Ovary (tissue), 9 donors: Measurements from ENCODE around the gene SLC29A1. TPM values are rescaled to one million over a fixed set of nuclear protein-coding genes. Genes with fewer than 3 reads are reported as not detected.
"Not testable (repeated sequence)": the region's sequence is repeated elsewhere in the genome, so short reads cannot be mapped to it uniquely, and the experiment has no call there.

Experiments used
- DNase-seq, 5 donors: peaks; one replicate each; pipeline ENCODE4 v3.0.0-alpha.2; 2019 to 2020
- H3K27ac ChIP-seq, 2 donors: fragments of 200-600 bp; one replicate each; pipeline versions ENCODE4 v1.5.1 to v1.8.0; 2019 to 2022
- H3K27me3 ChIP-seq: fragments of 200-600 bp; one replicate; pipeline ENCODE4 v1.8.0; 2022
- H3K36me3 ChIP-seq: fragments of 200-600 bp; sonication (generic); one replicate; pipeline ENCODE4 v1.5.1; 2019
- H3K4me1 ChIP-seq: one replicate; pipeline ENCODE4 v1.8.1; 2013; ENCODE audit warnings: mild to moderate bottlenecking, moderate library complexity; ENCODE audit not compliant: insufficient read depth
- H3K4me3 ChIP-seq: fragments of 200-600 bp; sonication (generic); one replicate; pipeline ENCODE4 v1.5.1; 2017
- H3K9me3 ChIP-seq, 2 donors: fragments of 200-600 bp in 1 of 2; sonication (generic) in 1 of 2; one replicate each; pipeline versions ENCODE4 v1.5.1 to v1.8.1; 2013 to 2019; ENCODE audit warnings: mild to moderate bottlenecking in 1 of 2, moderate library complexity in 1 of 2
- EP300 ChIP-seq: sonication (generic); formaldehyde crosslinking; IDR thresholded peaks from one replicate; pipeline ENCODE4 v1.6.1; 2017; ENCODE audit warnings: antibody characterized with exemption
- POLR2A ChIP-seq: fragments of 450-650 bp; IDR thresholded peaks from one replicate; pipeline ENCODE4 v1.6.1; 2017; ENCODE audit warnings: antibody characterized with exemption, mild to moderate bottlenecking, moderate library complexity
- WGBS, 3 donors: extraction: QIAGEN DNeasy Blood & Tissue Kit in 1 of 3; methylation state at CpG; one replicate each; pipeline versions ENCODE4 v1.1.5 to v1.1.7; 2013 to 2017; 5-methylcytosine and 5-hydroxymethylcytosine counted together
- intact Hi-C, 4 donors: fragments of 100-400 bp; cut with DNase I; formaldehyde crosslinking; loops; one replicate each; pipeline versions ENCODE4 v1.11.0 to v1.15.1; 2022 to 2023
- polyA plus RNA-seq, 2 donors: library from polyadenylated mRNA; stranded (reverse); fragments of 200-250 nt in 1 of 2; fragments of 350-450 nt in 1 of 2; fragmentation: Illumina TruSeq in 1 of 2; extraction: RNeasy Lipid Tissue Mini Kit (QIAGEN cat#74804) in 1 of 2; gene quantifications; one replicate each; pipeline ENCODE4 v1.2.3, GENCODE V29; 2013 to 2014
- total RNA-seq, 7 donors: library from RNA; depleted of rRNA in 2 of 7; stranded (reverse); fragments of >200 nt in 2 of 7; fragmentation: NEBNext Ultra II Directional in 3 of 7; extraction: Animal tissue kit (Norgen Biotek cat#: 25700) in 3 of 7; gene quantifications; one replicate each; pipeline versions ENCODE4 v1.1.0 to v1.2.4, GENCODE V29; 2016 to 2023
- TF ChIP-seq, protein P1 (sequence below), 3 donors: fragments of 450-650 bp in 2 of 3; fragments of 200-600 bp in 1 of 3; IDR thresholded peaks; one replicate each; pipeline versions ENCODE4 v1.5.1 to v1.8.0; 2016 to 2022; ENCODE audit warnings: antibody characterized with exemption in 3 of 3, mild to moderate bottlenecking in 1 of 3
- donor health status: DM: no; HTN: no; CAD: no; lungs with moderate emphysema.
- donor health status: DM: no; HTN: no; CAD: no.
- donor health status: Bipolar disorder and iron deficiency.
- donor health status: DM: yes; HTN: yes; CAD: no.
- donor health status: DM: no; HTN: no; CAD: no.
- donor health status: DM: yes; HTN: yes; CAD: no.

SLC29A1 gene
- total and polyA plus RNA-seq, 9 donors = 11.2 to 54.0 (median 30.2) TPM

- no peak overlapping the region for H3K27ac ChIP-seq
- no peaks in the 10 kb centered on the region for H3K4me1 ChIP-seq
- no peaks in the 10 kb centered on the region for H3K9me3 ChIP-seq
- no peaks in the 10 kb centered on the region for H3K27me3 ChIP-seq
- WGBS, 3 donors = 7 to 12% (median 9%) methylated on average over 2 of the region's 2 CpGs
- no peaks in the 10 kb centered on the region for H3K36me3 ChIP-seq
- DNase-seq = no peak
- TF ChIP-seq, protein P1, sequence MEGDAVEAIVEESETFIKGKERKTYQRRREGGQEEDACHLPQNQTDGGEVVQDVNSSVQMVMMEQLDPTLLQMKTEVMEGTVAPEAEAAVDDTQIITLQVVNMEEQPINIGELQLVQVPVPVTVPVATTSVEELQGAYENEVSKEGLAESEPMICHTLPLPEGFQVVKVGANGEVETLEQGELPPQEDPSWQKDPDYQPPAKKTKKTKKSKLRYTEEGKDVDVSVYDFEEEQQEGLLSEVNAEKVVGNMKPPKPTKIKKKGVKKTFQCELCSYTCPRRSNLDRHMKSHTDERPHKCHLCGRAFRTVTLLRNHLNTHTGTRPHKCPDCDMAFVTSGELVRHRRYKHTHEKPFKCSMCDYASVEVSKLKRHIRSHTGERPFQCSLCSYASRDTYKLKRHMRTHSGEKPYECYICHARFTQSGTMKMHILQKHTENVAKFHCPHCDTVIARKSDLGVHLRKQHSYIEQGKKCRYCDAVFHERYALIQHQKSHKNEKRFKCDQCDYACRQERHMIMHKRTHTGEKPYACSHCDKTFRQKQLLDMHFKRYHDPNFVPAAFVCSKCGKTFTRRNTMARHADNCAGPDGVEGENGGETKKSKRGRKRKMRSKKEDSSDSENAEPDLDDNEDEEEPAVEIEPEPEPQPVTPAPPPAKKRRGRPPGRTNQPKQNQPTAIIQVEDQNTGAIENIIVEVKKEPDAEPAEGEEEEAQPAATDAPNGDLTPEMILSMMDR (IDR thresholded peaks at IDR 0.05) = no peak
- TF ChIP-seq EP300 = no peak
- TF ChIP-seq POLR2A = no peak
- intact Hi-C loops = no loop called here
- H3K4me3 ChIP-seq = no peak overlapping the region
These were observed 32.7 kb upstream of the SLC29A1 start for GRCh38 chr6:44190715-44191114.

- DNase-seq = no peak
- Histone ChIP-seq H3K36me3 (no peaks in the 10 kb centered on the region), H3K27me3 (no peaks in the 10 kb centered on the region), H3K27ac (no peak overlapping the region), H3K4me3 (no peak overlapping the region), H3K9me3 (no peaks in the 10 kb centered on the region), H3K4me1 (no peaks in the 10 kb centered on the region)
- intact Hi-C loops = no loop called here
- no peak for TF ChIP-seq EP300
- TF ChIP-seq, protein P1 (IDR thresholded peaks at IDR 0.05) = no peak
- no peak for TF ChIP-seq POLR2A
- 58 to 68% (median 61%) methylated on average over 10 of the region's 10 CpGs for WGBS, 3 donors
These were observed 30.9 kb upstream of the SLC29A1 start for GRCh38 chr6:44192428-44193041.

GRCh38 chr6:44193307-44193910 lies 30.0 kb upstream of the SLC29A1 start:
- H3K9me3 ChIP-seq = no peaks in the 10 kb centered on the region
- TF ChIP-seq, protein P1 (IDR thresholded peaks at IDR 0.05) = no peak
- no peak for TF ChIP-seq EP300
- TF ChIP-seq POLR2A = no peak
- no peak overlapping the region for H3K27ac ChIP-seq
- intact Hi-C loops = no loop called here
- H3K4me3 ChIP-seq = no peak overlapping the region
- no peak for DNase-seq
- no peaks in the 10 kb centered on the region for H3K4me1 ChIP-seq
- WGBS, 3 donors = 92 to 95% (median 95%) methylated on average over 8 of the region's 8 CpGs
- no peaks in the 10 kb centered on the region for H3K27me3 ChIP-seq
- H3K36me3 ChIP-seq = no peaks in the 10 kb centered on the region

DNA sequence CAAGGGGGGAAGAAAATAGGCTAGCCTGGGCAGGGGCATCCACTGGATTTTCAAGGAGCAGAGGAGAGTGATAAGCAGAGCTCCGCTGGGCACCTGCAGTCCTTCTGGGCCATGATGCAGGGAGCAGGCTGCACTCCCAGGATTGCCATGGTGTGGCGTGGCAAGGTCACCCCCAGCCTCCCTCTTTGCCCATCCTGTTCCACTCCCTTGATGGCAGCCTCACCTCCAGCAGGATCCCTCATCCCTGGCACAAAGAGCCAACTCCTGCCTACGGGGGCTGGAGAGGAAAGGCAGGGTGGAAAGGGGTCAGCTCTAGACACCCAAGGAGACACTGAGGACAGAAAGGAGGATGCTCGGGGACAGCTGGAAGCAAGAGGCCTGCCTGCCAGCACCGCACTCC lies 29.1 kb upstream of the SLC29A1 start:
- H3K4me3 ChIP-seq = no peak overlapping the region
- DNase-seq = no peak
- intact Hi-C loops = no loop called here
- WGBS, 3 donors = 83 to 88% (median 83%) methylated on average over 5 of the region's 5 CpGs
- H3K27me3 ChIP-seq = no peaks in the 10 kb centered on the region
- no peaks in the 10 kb centered on the region for H3K9me3 ChIP-seq
- no peaks in the 10 kb centered on the region for H3K36me3 ChIP-seq
- H3K27ac ChIP-seq = no peak overlapping the region
- no peak for TF ChIP-seq POLR2A
- TF ChIP-seq, protein P1 (IDR thresholded peaks at IDR 0.05) = no peak
- no peak for TF ChIP-seq EP300
- no peaks in the 10 kb centered on the region for H3K4me1 ChIP-seq

- H3K27ac ChIP-seq, intact Hi-C loops, DNase-seq: not testable (repeated sequence)
These were observed 27.0 kb upstream of the SLC29A1 start for GRCh38 chr6:44196351-44196750.

More at GRCh38 chr6:44196351-44196750, 27.0 kb upstream of the SLC29A1 start:
- H3K27me3 ChIP-seq, H3K4me3 ChIP-seq, H3K36me3 ChIP-seq, H3K9me3 ChIP-seq, H3K4me1 ChIP-seq: not testable (repeated sequence)
- WGBS, 3 donors = 87 to 88% (median 88%) methylated on average over 11 of the region's 11 CpGs
